Measurements from ENCODE around the gene PSIP1. TPM values are rescaled to one million over a fixed set of nuclear protein-coding genes. Genes with fewer than 3 reads are reported as not detected.

The PSIP1 gene
- total RNA-seq, 1 experiment from 2014 or later: 42.9 TPM

GRCh38 chr9:15468145-15468544 lies 42.6 kb downstream of the PSIP1 start:
- Histone ChIP-seq H3K27ac (ENCODE audit: low read length) (no peak overlapping the region), H3F3A (ENCODE audit: low read length, unreplicated experiment) (no peaks in the 10 kb centered on the region), H3K4me2 (ENCODE audit: low read length) (no peak overlapping the region), H3K9ac (ENCODE audit: low read length) (no peak overlapping the region), H3K9me3 (ENCODE audit: low read length) (no peaks in the 10 kb centered on the region), H4K20me1 (ENCODE audit: low read length) (no peaks in the 10 kb centered on the region), H2AFZ (ENCODE audit: low read length) (no peak overlapping the region), H3K27me3 (ENCODE audit: low read length) (no peaks in the 10 kb centered on the region), H3K4me3 (ENCODE audit: low read length) (no peak overlapping the region), H3K36me3 (ENCODE audit: low read depth, low read length) (peaks cover 38% of the 10 kb centered on the region; the same call in 1 of the 2 replicates), H3K79me2 (ENCODE audit: low read length) (no peaks in the 10 kb centered on the region), H3K4me1 (ENCODE audit: insufficient read depth, low read length) (no peaks in the 10 kb centered on the region), H3K9me2 (replicated peaks; ENCODE audit: low read length) (no peaks in the 10 kb centered on the region)
- ATAC-seq: no peak
- intact Hi-C loops (cut with micrococcal nuclease): no loop called here
- no TSS peak for BruUV-seq (replicated peaks)
- POLR2A ChIA-PET (ENCODE audit: unreplicated experiment): no interaction called here
- CTCF ChIA-PET: no interaction called here
- no peak for TF ChIP-seq CTCF (conservative IDR thresholded peaks at IDR 0.05; ENCODE audit: low read depth, low read length)
- DNase-seq: no peak

DNA sequence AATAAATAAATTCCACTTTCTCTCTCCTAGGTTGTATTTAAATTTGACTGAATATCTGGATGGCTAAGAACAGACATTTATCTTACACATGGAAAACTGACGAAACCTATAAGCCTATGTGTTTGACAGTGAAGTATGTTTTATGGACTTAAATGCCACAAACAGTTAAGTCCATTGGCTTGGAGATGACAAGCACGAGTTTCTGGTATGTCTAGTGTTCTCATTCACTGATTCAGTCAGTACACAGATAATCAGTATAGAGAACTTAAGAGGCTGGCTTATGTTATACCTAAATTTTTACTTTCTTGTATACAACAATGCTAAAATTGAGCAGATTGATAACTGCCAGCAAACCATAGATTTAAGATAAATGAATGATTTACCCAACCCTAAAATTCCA lies 49.2 kb downstream of the PSIP1 start:
- ChIA-PET POLR2A (ENCODE audit: unreplicated experiment) (no interaction called here), CTCF (no interaction called here)
- Histone ChIP-seq H2AFZ (ENCODE audit: low read length) (no peak overlapping the region), H3K4me2 (ENCODE audit: low read length) (no peak overlapping the region), H3K27ac (ENCODE audit: low read length) (no peak overlapping the region), H3F3A (ENCODE audit: low read length, unreplicated experiment) (no peaks in the 10 kb centered on the region), H4K20me1 (ENCODE audit: low read length) (no peaks in the 10 kb centered on the region), H3K79me2 (ENCODE audit: low read length) (no peaks in the 10 kb centered on the region), H3K36me3 (ENCODE audit: low read depth, low read length) (peaks cover 49% of the 10 kb centered on the region; the same call in 1 of the 2 replicates), H3K9ac (ENCODE audit: low read length) (no peak overlapping the region), H3K9me2 (replicated peaks; ENCODE audit: low read length) (no peaks in the 10 kb centered on the region), H3K9me3 (ENCODE audit: low read length) (no peaks in the 10 kb centered on the region), H3K27me3 (ENCODE audit: low read length) (no peaks in the 10 kb centered on the region), H3K4me1 (ENCODE audit: insufficient read depth, low read length) (no peaks in the 10 kb centered on the region), H3K4me3 (ENCODE audit: low read length) (no peak overlapping the region)
- ATAC-seq: no peak
- intact Hi-C loops (cut with micrococcal nuclease): no loop called here
- no peak for TF ChIP-seq CTCF (conservative IDR thresholded peaks at IDR 0.05; ENCODE audit: low read depth, low read length)
- no peak for TF ChIP-seq EZH2phosphoT487 (IDR thresholded peaks at IDR 0.05; ENCODE audit: borderline replicate concordance, low read length)
- no peak for TF ChIP-seq EZH2 (IDR thresholded peaks at IDR 0.05; ENCODE audit: low read length, unreplicated experiment)
- no TSS peak for BruUV-seq (replicated peaks)
- no peak for DNase-seq

GRCh38 chr9:15461056-15461455 lies 49.7 kb downstream of the PSIP1 start:
- Histone ChIP-seq H3K4me2 (ENCODE audit: low read length) (no peak overlapping the region), H3K27ac (ENCODE audit: low read length) (no peak overlapping the region), H2AFZ (ENCODE audit: low read length) (no peak overlapping the region), H3K4me3 (ENCODE audit: low read length) (no peak overlapping the region), H3K9ac (ENCODE audit: low read length) (no peak overlapping the region), H3K9me2 (replicated peaks; ENCODE audit: low read length) (no peaks in the 10 kb centered on the region), H3K9me3 (ENCODE audit: low read length) (no peaks in the 10 kb centered on the region), H3F3A (ENCODE audit: low read length, unreplicated experiment) (no peaks in the 10 kb centered on the region), H3K4me1 (ENCODE audit: insufficient read depth, low read length) (no peaks in the 10 kb centered on the region), H4K20me1 (ENCODE audit: low read length) (no peaks in the 10 kb centered on the region), H3K36me3 (ENCODE audit: low read depth, low read length) (peaks cover 47% of the 10 kb centered on the region; the same call in 1 of the 2 replicates), H3K27me3 (ENCODE audit: low read length) (no peaks in the 10 kb centered on the region), H3K79me2 (ENCODE audit: low read length) (no peaks in the 10 kb centered on the region)
- BruUV-seq (replicated peaks): no TSS peak
- DNase-seq: no peak
- ChIA-PET CTCF (no interaction called here), POLR2A (ENCODE audit: unreplicated experiment) (no interaction called here)
- intact Hi-C loops (cut with micrococcal nuclease): no loop called here
- no peak for ATAC-seq
- TF ChIP-seq EZH2 (IDR thresholded peaks at IDR 0.05; ENCODE audit: low read length, unreplicated experiment) (no peak), EZH2phosphoT487 (IDR thresholded peaks at IDR 0.05; ENCODE audit: borderline replicate concordance, low read length) (no peak), CTCF (conservative IDR thresholded peaks at IDR 0.05; ENCODE audit: low read depth, low read length) (no peak)

Data from PC-3 (cell line).